Limb (tissue), 2 donors: ENCODE measurements around the gene UQCR10.

ENCODE experiments used
- DNase-seq, 2 donors: peaks; one replicate each; pipeline ENCODE4 v3.0.0-alpha.2; 2016; ENCODE audit errors: extremely low spot score in 2 of 2

The UQCR10 gene

DNA sequence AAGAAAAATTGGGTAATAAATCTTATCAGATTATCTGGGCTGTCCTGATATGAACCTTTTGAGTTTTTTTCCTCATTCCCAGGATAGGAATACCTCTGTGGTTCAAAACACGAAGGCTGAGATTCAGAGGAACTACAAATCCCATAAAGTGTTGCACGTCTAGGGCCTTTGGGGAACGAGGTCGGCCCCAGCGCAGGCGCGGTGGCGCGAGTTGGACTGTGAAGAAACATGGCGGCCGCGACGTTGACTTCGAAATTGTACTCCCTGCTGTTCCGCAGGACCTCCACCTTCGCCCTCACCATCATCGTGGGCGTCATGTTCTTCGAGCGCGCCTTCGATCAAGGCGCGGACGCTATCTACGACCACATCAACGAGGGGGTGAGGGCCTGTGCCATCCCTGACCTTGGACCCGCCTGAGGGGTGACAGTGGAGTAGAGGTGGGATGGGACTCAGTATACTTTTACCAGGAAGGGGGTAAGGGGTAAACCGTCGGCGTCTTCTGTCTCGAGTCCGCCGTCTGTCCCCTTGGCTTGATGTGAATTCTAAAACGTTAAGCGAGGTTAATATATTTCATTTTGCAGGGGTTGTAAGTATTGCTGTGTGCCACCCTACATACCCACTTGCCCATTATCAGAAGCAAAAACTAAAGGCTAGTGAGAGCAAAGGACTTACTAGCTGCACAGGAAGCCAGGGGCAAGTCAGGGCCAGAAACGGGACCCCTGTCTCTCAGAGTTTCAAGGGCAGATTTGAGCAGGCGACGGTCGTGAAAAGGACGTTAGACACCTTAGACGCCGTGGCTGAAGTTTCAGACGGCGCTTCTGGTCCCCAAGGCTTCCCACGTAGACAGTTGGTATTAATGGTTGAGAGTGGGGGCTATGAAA lies at the start of gene UQCR10:
Gene UQCR10, plus strand, starts transcription at position 199 of the 881 bp plus-strand sequence. Its CDS starts 30 bp downstream, at position 229.
- peak; percentile 93 to 95 for DNase-seq

GRCh38 chr22:29717789-29718188 lies 49.4 kb upstream of the UQCR10 start:
- no peak for DNase-seq

DNA sequence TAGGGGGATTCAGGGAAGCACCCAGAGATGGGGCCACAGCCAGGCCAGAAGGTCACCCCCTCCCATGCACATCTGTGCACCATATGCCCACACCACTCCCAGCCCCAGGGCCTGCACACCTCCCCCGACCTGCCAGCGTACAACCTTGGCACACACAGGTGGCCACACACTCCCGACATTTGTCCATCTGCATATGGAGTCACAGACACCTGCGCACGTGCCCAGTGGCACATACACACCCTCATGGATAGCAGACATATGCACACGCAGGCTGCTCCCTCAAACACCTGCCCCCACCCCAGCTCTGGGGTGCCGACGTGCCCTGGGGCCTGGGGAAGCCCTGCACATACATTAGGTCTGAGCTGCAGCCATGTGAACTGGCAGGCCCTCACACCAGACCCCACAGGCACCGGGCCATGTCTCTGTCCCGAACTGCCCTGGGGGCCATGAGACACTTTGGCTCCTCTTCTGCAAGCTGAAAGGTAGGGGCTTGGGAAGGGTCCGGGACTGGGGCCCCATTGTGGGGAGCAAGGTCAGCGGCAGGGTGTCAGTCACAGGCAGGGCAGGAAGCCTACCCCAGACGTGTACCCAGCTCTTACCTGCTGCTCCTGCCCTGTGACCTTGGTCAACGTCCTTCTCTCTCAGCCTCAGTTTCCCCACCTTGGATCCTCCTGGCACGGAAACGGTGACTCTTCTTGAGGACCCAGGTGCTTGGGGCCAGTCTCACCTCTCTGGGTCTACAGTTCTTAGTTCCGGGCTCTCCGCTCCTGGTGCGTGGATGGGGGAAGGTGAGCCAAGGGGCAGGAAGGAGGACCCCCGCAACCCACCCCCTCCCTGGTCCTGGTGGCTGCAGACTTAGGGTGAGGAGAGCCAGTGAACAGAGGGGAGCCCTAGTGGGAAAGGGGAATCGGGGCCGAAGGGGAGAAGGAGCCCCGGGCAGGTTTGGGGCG lies 47.9 kb upstream of the UQCR10 start:
- no peak for DNase-seq

GRCh38 chr22:29719899-29720645 lies 47.1 kb upstream of the UQCR10 start, which contains the start of gene CABP7:
TSS of gene CABP7 (plus strand) at chr22:29720003. CDS start at chr22:29720425, 422 bp downstream.
- no peak for DNase-seq

DNA sequence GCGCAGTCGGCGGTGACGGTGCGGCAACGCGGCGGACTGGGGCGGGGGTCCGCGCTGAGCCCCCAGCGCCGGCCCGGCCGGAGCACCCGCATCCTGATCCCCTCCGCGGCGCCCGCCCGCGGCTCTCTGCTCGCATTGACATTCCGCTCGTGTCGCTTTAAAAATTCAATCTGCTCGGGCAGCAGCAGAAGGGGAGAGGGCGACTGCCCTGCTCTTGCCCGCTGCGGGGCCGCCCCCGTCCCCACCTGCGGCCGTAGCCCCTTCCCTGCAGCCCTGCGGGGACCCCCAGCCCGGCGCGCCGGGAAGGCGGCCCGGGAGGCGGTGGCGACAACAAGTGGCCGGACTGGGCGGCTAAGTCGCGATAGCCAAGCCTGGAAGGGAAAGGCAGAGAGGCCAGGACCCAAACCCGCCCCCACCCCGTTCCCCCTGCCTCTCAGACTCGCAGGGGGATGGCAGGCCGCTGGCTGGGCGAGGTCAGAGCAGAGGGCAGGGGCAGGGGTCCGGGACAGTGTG lies 46.3 kb upstream of the UQCR10 start:
- no peak for DNase-seq

- no peak for DNase-seq
Measured at GRCh38 chr22:29722151-29722550, 45.0 kb upstream of the UQCR10 start.

DNA sequence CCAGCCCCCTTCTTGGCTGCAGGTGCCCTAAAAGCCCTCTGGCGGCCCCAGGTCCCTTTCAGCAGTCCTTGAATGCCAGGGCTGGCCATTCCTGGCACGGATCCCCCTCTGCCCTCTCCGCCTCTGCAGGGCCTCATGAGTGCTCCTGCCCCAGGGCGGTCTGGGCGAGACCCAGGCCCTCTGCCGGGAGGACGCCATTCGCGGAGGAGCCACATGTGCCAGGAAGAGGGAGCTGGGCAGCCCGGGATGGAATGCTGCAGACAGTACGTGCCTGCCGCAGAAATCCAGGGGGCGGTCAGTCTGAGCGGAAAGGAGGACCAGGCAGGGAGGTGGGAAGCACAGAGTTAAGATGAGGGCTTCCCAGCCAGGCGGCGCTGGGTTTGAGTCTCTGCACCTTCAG lies 44.6 kb upstream of the UQCR10 start:
- DNase-seq = no peak

- no peak for DNase-seq
Measured at GRCh38 chr22:29723766-29724165, 43.4 kb upstream of the UQCR10 start.

- DNase-seq = no peak
Measured at GRCh38 chr22:29724843-29725242, 42.3 kb upstream of the UQCR10 start.

DNA sequence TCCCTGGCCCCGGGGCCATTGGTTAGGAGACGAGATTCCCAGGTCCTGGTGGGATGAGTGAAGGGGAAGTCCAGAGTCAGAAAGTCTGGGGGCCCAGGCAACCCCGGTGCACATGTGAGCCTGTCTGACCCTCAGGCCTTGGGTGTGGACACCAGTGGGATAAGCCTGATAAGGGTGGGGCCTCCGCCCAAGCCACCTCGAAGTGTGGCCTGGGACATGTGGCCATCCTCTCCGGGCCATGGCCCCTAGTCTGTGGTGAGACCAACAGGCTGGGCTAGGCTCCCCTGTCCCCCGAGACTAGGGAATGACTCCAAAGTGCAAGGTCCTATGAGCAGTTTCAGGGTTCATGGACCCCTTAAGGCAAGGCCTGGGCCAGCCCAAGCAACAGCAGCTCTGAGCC lies 41.1 kb upstream of the UQCR10 start:
- DNase-seq = no peak

DNA sequence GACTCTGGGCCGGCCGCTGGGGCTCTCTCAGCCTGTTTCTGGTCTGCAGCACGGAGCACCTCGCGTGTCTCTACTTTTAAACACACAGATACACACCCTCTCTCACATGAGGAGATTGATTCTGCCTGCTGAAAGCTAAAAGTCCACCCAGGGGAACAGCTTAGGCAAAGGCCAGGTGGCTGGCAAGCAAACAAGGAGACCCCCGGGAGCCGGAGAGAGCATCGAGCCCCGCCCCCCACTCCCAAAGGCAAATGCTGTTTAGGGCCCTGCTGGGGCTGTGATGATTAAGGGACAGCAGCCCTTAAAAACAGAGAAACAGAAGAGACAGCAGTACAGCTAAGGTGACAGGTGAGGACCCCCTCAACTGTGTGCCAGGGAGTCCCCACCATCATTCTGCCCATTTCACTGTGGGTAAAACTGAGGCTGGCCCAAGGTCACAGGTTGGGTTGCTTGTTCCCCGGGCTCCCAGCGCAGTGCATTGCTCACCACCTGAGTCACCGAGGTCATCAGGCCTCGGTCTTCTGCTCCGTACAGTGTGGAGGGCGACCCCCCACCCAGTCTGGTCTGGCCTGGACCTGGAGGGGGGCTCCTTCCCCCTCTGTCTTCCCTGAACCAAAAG lies 40.5 kb upstream of the UQCR10 start:
- no peak for DNase-seq

DNA sequence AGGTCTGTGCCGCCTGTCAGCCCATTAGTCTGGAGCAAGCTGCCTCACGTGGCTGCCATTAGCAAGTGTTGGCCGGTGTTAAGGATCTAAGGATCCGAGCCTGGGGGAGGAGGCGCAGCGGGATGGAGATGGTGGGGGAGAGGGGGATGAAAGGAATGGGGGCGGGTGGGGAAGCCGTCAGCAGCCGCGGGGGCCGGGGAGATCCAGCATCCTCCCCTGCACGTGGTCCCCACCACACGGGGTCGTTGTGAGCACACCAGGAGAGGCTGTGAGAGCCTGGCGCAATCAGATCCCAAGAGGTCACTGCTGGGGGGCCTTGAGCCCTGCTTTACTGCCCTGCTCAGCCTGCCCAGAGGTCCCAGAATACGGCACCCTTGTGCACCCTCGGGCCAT lies 40.0 kb upstream of the UQCR10 start:
- peak in 1 of 2 donors; percentile 69 for DNase-seq

DNA sequence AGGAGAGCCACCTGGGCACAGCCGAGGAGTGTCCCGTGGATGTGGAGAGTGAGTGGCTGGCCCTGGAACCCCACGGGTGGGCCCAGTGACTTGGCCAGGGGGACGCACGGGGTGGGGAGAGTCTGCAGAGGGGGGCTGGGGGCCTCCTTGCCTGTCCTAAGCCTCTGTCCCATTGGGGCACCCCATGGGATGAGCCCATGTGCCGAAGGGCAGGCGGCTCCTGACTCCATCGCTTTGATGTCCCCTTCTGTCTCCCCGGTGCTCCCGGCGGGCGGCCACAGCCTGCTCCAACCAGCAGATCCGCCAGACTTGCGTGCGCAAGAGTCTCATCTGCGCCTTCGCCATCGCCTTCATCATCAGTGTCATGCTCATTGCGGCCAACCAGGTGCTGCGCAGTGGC lies 38.0 kb upstream of the UQCR10 start:
- no peak for DNase-seq

- DNase-seq = no peak
Measured at GRCh38 chr22:29731058-29731850, 35.9 kb upstream of the UQCR10 start.

- no peak for DNase-seq
Measured at GRCh38 chr22:29732883-29733282, 34.3 kb upstream of the UQCR10 start.

DNA sequence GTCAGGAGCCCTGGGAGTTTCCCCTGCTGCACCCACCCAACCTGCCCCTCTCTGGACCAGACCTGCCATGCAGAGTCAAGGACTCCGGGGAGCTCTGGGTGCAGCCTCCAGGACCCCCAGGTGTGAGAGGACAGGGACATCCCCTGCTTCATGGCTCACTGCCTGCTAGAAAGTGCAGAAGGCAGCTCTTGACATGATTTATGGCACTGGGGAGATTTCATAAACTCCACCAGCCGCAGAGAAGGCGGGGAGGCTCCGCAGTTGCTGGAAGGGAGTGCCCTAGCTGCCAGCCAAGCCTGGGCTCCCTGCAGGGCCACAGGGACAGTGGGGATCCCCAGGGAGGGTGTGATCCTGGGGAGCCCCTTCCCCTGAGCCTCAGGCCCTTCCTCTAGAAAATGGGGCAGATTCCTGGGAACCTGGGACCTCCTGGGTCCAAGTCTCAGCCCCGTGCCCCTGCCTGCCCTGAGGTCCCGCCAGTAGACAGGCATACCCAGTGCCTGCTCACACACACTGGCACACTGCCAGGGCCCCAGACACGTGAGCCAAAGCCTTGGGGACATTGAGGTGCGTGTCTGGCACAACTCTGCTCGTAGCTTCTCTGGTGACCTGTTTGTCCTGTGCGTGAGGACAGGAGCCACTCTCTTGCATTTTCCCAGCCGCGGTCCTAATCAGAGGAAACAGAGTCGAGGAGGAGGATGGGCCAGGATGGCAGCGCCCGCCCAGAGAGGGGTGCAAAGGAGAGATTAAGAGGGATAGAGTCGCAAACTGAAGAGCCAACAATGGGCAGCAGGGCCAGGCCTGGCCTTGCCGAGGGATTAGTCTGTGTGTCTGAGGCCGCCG lies 33.6 kb upstream of the UQCR10 start:
- no peak for DNase-seq

DNA sequence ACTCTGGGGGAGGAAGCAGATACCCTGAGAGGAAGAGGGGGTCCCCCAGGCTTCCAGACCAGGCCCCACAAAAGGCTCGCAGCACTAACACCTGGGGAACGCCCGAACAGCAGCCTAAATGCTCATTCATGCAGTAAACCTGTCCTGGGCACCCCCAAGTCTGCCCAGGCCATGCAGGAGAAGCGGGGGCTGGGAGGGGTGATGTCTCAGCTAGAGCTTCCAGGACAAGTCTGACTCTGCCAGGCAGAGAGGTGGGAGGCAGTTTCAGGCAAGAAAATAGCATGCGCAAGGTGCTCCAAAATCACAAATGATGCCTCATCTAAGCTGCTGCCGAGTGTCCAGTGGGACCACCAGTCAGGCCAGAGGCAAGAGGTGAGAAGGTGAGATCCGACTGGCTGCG lies 32.8 kb upstream of the UQCR10 start:
- no peak for DNase-seq

DNA sequence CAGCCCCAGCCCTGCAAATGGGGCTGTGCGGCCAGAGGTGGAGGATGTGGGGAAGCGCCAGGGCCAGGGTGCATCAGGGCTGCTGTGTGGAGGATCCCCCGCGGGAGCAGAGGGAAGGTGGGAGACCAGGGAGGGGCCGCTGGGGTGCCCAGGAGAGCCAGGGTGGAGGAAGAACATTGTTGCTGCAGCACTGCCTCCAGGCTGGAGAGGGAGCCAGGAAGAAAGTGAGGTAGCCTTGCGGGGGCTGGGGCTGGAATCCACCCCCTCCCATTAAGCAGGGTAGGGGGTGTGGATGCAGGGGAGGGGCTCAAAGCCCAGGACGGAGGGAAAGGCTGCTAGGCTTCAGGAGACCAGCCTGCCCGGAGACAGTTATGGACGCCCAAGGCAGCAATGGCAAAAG lies 32.3 kb upstream of the UQCR10 start:
- no peak for DNase-seq

GRCh38 chr22:29735416-29735815 lies 31.8 kb upstream of the UQCR10 start:
- no peak for DNase-seq
